D721Med (cell line): ENCODE results near the gene ELP2.

ENCODE experiments used
- DNase-seq: peaks from one replicate; pipeline ENCODE4 v3.0.0; 2011; ENCODE audit warnings: low spot score; ENCODE audit not compliant: insufficient read length
- FAIRE-seq: peaks from 2 replicates; lab custom pipeline; 2011; peaks lifted over from hg19 to GRCh38; lab: Jason Lieb, UNC
- TF ChIP-seq, protein P1 (sequence below): IDR thresholded peaks from 2 replicates; pipeline ENCODE4 v1.5.1; 2012; ENCODE audit warnings: mild to moderate bottlenecking, control low read depth; ENCODE audit not compliant: insufficient read depth; ENCODE audit errors: missing control alignments

ELP2 gene

DNA sequence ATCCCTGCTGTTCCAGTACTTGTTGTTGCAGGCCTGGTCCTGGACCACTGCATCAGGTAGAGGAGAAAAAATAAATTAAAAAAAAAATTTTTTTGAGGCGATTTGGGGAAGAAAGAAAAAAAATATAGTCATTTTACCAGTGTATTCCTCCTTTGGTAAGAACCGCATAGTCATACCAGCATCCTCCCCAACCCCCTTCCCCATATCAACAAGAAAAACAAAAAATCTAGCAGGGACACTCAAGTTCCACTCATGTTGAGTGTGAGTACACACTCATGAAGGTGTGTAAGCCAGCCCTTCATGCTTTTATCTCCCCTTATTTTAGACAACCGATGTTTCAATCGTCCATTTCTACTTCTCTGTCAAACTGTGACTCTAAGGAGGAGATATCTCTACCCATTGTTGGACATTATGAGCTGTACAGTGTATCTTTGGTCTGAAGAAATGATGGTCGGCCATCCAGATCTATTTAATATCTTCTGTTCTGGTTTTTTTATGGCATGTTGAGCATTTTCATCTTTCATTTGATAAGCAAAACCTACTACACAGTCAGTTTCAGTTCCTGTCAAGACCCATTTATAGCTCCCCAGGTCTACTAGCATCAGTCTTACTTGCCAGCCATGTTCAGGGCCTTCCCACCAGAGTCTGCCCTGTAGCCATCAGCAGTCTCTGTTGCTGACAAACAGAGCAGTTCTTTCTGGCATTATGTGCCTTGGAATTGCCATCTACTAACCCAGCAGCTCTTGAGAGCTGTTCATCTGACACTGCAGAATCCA, 20.0 kb downstream of the ELP2 start:
- TF ChIP-seq, protein P1, sequence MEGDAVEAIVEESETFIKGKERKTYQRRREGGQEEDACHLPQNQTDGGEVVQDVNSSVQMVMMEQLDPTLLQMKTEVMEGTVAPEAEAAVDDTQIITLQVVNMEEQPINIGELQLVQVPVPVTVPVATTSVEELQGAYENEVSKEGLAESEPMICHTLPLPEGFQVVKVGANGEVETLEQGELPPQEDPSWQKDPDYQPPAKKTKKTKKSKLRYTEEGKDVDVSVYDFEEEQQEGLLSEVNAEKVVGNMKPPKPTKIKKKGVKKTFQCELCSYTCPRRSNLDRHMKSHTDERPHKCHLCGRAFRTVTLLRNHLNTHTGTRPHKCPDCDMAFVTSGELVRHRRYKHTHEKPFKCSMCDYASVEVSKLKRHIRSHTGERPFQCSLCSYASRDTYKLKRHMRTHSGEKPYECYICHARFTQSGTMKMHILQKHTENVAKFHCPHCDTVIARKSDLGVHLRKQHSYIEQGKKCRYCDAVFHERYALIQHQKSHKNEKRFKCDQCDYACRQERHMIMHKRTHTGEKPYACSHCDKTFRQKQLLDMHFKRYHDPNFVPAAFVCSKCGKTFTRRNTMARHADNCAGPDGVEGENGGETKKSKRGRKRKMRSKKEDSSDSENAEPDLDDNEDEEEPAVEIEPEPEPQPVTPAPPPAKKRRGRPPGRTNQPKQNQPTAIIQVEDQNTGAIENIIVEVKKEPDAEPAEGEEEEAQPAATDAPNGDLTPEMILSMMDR = no peak
- FAIRE-seq (no peak), DNase-seq (no peak)

DNA sequence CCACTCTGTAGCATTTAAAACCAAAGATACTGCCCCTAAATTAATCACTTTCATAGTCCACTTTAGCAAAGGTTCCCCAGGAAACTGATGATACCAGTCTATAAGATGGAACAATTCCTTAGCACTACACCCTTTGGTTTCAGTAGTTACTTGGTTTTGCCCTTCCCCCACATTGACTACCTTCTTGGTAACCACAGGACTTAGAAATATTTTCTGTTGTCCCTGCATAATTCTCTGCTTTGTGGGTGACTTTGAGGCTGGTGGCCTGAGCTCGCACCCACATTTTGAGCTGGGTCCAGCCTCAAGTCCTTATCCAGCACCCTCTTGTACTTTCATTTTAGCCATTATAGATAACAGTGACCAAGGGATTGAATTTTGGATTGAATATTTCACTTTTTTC, 23.1 kb downstream of the ELP2 start:
- TF ChIP-seq, protein P1 = no peak
- DNase-seq = no peak
- no peak for FAIRE-seq

DNA sequence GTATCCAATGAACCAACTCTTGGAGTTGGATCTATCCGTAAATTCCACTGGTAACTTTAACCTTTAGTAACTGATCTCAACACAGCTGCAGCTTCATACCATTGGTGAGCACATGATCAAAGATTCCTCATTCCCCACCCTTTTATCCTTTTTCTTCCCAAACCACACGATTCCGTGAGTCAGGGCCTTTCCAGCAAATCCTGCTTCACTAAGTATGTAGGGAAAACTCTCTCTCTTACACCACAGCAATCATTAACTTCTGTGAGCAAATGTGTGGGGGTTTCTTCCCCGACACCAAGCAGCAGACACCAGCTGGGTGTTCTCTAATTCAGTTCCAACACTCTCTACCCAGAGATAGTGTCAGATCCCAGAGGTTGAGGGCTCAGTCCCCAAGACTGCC, 23.5 kb downstream of the ELP2 start:
- TF ChIP-seq, protein P1 = no peak
- FAIRE-seq (no peak), DNase-seq (no peak)

DNA sequence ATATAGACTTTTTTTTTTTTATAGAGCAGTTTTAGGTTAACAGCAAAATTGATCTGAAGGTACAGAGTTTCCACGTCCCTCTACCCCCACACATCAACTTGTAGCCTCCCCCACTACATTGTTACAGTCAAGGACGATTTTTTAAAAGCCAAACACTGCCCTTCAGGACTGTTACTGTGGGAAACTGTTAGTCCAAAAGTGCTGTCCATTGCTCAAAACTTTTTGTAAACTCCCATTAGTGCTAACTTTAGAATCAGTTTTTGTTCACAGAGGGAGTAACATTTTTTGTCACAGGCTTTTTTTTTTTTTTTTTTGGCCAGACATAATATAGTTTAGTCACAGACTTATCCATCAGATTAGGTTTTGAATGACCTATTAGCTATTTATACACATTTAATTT, 24.1 kb downstream of the ELP2 start:
- DNase-seq (no peak), FAIRE-seq (no peak)
- TF ChIP-seq, protein P1 = no peak

DNA sequence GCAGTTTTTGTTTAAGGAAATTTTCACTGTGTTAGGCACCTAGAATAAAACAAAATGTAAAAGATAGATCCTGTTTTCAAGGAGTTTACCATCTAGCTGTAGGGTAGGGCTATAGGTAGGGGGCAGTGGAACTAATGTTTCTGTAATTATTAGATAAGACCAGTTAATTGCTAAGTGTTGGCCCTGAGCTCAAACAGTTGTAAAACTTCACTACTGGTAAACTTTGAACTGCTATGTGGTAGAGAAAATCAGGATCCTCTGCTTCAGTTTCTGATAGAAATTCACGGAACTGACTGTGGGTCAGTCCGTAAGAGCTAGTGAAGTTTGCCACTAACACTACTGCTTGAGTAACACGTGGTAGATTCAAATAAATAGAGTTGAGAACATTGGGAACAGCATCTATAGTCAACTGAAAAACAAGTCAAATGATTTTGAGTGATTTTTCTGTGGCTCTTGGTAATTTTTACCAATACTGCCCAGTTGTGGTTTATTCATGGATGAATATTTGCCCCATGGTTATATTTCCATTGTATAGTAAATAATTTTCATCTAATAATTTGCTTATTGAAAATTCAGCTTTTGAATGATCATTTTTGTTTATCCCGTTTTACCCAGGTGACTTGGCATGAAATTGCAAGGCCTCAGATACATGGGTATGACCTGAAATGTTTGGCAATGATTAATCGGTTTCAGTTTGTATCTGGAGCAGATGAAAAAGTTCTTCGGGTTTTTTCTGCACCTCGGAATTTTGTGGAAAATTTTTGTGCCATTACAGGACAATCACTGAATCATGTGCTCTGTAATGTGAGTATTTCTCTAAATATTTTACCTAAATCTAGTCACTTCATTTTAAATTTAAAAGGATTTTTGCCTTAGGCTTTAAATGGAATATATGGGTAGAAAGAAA, 26.4 kb downstream of the ELP2 start:
- DNase-seq = no peak
- TF ChIP-seq, protein P1 = no peak
- peak; percentile 21 for FAIRE-seq

DNA sequence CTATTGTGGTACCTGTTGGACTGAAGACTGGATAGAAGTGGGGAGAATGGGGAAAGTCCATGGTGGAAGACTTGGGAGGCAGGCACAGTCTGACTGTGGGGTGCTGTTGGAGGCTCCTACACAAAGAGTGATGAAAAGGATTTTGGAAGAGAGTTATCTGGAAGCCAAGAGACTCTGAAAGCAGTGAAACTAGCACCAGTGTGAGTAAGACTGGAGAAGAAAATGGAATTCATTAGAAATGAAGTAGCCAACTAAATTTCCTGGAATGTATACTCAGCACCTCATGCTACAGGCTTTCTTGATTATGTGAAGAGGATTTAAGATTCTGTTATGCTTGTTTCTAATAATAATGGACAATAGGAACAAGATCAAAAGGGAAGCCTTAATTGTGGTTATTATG, 27.7 kb downstream of the ELP2 start:
- DNase-seq (no peak), FAIRE-seq (no peak)
- TF ChIP-seq, protein P1 = no peak
